ENCODE results near the gene SPSB4.

SPSB4 gene

DNA sequence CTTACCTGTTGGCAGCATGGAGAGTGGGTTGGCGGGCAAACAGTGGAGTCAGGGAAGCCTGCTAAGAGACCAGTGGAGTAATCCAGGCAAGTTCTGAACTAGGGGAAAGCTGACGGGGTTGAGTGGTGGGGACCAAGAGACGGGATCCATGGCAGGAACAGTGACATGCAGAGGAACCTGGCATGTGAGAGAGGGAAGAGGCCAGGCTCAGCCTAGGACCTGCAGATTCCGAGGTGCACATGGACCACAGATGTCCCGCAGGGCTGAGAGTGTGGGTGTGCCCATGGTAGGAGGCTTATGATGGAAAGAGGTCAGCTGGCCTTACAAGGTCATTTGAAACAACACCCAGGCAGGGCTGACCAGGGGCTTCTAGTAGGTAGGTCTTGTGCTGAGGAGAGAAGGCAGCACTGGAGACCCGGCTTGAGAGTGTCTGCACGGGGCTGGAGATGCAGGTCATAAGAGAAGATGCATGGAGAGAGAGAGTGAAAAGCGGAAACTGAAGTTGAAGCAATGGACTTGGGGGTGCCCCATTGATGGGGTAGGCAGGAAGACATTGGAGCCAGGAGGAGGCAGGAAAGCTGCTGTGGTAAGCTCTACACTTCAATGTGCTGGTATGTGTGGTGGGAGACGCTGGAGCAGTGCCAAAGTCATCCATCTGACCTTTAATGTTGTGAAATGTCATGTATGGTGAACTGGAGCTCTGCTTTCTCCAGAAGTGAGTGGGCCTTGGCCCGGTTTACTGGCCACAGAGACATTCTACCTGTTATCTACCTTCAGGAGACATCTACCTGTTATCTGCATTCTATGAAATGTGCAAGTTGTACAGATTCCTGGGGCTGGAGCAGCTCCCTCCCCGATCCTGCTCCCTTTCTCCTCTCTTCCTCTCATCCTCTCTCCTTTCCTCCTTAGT lies 4.6 kb downstream of the SPSB4 start:
- no peak overlapping the region for H3K9ac ChIP-seq (ENCODE audit: low read depth, low read length)
- peaks cover 4% of the 10 kb centered on the region; the same call in 1 of the 2 replicates for H3K4me1 ChIP-seq (ENCODE audit: insufficient read depth, low read length)
- WGBS, result 92% methylated on average over 11 of the region's 11 CpGs
- peaks cover 24% of the 10 kb centered on the region for H3K27me3 ChIP-seq (ENCODE audit: insufficient read depth, low read length)
- no peaks in the 10 kb centered on the region for H3K36me3 ChIP-seq (ENCODE audit: insufficient read depth, low read length)
- H3K4me3 ChIP-seq (ENCODE audit: low read length), result no peak overlapping the region
- H3K9me3 ChIP-seq (ENCODE audit: insufficient read depth, low read depth, low read length), result no peaks in the 10 kb centered on the region
- no peak overlapping the region for H3K27ac ChIP-seq (ENCODE audit: low read depth, low read length)

- H3K9ac ChIP-seq (ENCODE audit: low read depth, low read length), result no peak overlapping the region
- 92% methylated on average over 7 of the region's 7 CpGs for WGBS
- no peaks in the 10 kb centered on the region for H3K36me3 ChIP-seq (ENCODE audit: insufficient read depth, low read length)
- peaks cover 22% of the 10 kb centered on the region for H3K27me3 ChIP-seq (ENCODE audit: insufficient read depth, low read length)
- peaks cover 4% of the 10 kb centered on the region; the same call in 1 of the 2 replicates for H3K4me1 ChIP-seq (ENCODE audit: insufficient read depth, low read length)
- no peak overlapping the region for H3K27ac ChIP-seq (ENCODE audit: low read depth, low read length)
- H3K4me3 ChIP-seq (ENCODE audit: low read length), result no peak overlapping the region
- no peaks in the 10 kb centered on the region for H3K9me3 ChIP-seq (ENCODE audit: insufficient read depth, low read depth, low read length)
Measured at GRCh38 chr3:141056751-141057171, 5.6 kb downstream of the SPSB4 start.

DNA sequence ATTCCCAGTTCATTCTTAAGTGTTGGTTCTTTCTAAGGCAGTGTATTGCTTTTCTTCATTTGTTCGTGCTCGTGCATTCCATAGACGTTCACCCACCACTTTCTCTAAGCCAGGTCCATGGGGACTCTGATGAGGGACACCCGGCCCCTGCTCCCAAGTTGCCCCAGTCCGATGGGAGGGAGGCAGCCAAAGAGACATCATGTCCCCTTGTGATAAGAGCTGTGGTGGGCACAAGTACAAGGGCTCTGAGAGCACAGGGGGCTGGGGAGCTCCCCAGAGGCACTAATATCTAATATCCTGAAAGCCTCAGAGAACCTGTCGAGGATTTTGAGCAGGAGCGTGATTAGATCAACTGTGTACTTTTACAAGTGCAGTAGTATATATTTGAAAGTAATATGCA lies 6.3 kb downstream of the SPSB4 start:
- H3K9ac ChIP-seq (ENCODE audit: low read depth, low read length), result no peak overlapping the region
- H3K4me3 ChIP-seq (ENCODE audit: low read length), result no peak overlapping the region
- peaks cover 16% of the 10 kb centered on the region for H3K27me3 ChIP-seq (ENCODE audit: insufficient read depth, low read length)
- H3K9me3 ChIP-seq (ENCODE audit: insufficient read depth, low read depth, low read length), result no peaks in the 10 kb centered on the region
- H3K27ac ChIP-seq (ENCODE audit: low read depth, low read length), result no peak overlapping the region
- H3K4me1 ChIP-seq (ENCODE audit: insufficient read depth, low read length), result peaks cover 4% of the 10 kb centered on the region; the same call in 1 of the 2 replicates
- H3K36me3 ChIP-seq (ENCODE audit: insufficient read depth, low read length), result no peaks in the 10 kb centered on the region
- 96% methylated on average over 7 of the region's 7 CpGs for WGBS

DNA sequence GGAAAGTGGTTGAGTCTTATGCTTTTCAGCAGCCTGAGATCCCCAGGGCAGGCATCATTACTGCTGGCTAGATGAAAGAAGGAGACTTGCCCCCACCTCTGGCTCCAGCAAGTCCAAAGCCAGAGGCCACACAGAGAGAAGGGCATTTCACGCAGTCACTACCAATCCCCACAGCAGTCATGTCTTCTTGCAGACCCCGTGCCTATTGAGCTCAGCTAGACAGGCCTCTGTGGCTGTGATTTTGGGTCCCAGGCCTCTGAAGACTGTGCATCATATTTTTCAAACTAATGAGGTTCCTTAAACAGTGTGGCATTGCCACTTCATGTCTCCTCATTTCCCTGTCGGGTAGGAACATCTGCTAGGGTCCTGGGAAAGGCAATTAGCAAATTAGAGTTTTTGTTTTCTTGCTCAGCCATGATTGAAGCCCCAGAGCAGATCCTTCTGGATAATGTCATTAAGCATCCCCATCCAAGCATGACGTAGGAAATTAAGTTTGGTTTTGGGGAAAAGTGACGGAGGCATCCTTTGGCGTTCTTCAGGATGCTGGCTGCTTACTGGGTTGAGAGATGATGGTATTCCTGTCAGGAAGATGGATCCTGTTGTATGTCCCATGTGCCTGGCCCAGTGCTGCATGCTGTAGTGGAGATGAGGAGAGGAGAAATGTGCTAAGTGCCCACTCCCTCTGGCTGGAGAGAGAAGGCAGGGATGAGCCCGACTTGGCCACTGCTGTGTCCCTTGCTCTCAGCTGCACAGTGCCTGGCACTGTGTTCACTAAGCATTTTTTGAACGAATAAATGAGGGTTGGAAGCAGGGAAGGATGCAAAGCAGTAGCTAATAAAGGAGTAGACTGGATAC lies 7.0 kb downstream of the SPSB4 start:
- H3K27ac ChIP-seq (ENCODE audit: low read depth, low read length), result no peak overlapping the region
- H3K9me3 ChIP-seq (ENCODE audit: insufficient read depth, low read depth, low read length), result no peaks in the 10 kb centered on the region
- no peak overlapping the region for H3K4me3 ChIP-seq (ENCODE audit: low read length)
- WGBS, result 94% methylated on average over 8 of the region's 8 CpGs
- H3K27me3 ChIP-seq (ENCODE audit: insufficient read depth, low read length), result peaks cover 9% of the 10 kb centered on the region; the same call in 1 of the 2 replicates
- H3K4me1 ChIP-seq (ENCODE audit: insufficient read depth, low read length), result peaks cover 4% of the 10 kb centered on the region; the same call in 1 of the 2 replicates
- no peak overlapping the region for H3K9ac ChIP-seq (ENCODE audit: low read depth, low read length)
- no peaks in the 10 kb centered on the region for H3K36me3 ChIP-seq (ENCODE audit: insufficient read depth, low read length)

- peaks cover 11% of the 10 kb centered on the region; the same call in 1 of the 2 replicates for H3K4me1 ChIP-seq (ENCODE audit: insufficient read depth, low read length)
- H3K27ac ChIP-seq (ENCODE audit: low read depth, low read length), result no peak overlapping the region
- H3K9me3 ChIP-seq (ENCODE audit: insufficient read depth, low read depth, low read length), result no peaks in the 10 kb centered on the region
- WGBS, result 90% methylated on average over 2 of the region's 2 CpGs
- H3K27me3 ChIP-seq (ENCODE audit: insufficient read depth, low read length), result peaks cover under 1% of the 10 kb centered on the region; the same call in 1 of the 2 replicates
- H3K4me3 ChIP-seq (ENCODE audit: low read length), result no peak overlapping the region
- H3K36me3 ChIP-seq (ENCODE audit: insufficient read depth, low read length), result no peaks in the 10 kb centered on the region
- no peak overlapping the region for H3K9ac ChIP-seq (ENCODE audit: low read depth, low read length)
Measured at GRCh38 chr3:141058996-141059395, 7.8 kb downstream of the SPSB4 start.

- Histone ChIP-seq H3K27me3 (ENCODE audit: insufficient read depth, low read length) (no peaks in the 10 kb centered on the region), H3K36me3 (ENCODE audit: insufficient read depth, low read length) (no peaks in the 10 kb centered on the region), H3K9ac (ENCODE audit: low read depth, low read length) (no peak overlapping the region), H3K27ac (ENCODE audit: low read depth, low read length) (no peak overlapping the region), H3K4me1 (ENCODE audit: insufficient read depth, low read length) (peaks cover 12% of the 10 kb centered on the region; the same call in 1 of the 2 replicates), H3K4me3 (ENCODE audit: low read length) (no peak overlapping the region), H3K9me3 (ENCODE audit: insufficient read depth, low read depth, low read length) (no peaks in the 10 kb centered on the region)
- WGBS, result 92% methylated on average over 2 of the region's 2 CpGs
Measured at GRCh38 chr3:141059816-141060215, 8.7 kb downstream of the SPSB4 start.

GRCh38 chr3:141060327-141060726 lies 9.2 kb downstream of the SPSB4 start:
- H3K4me3 ChIP-seq (ENCODE audit: low read length), result no peak overlapping the region
- no peaks in the 10 kb centered on the region for H3K27me3 ChIP-seq (ENCODE audit: insufficient read depth, low read length)
- 96% methylated on average over 3 of the region's 3 CpGs for WGBS
- H3K9me3 ChIP-seq (ENCODE audit: insufficient read depth, low read depth, low read length), result no peaks in the 10 kb centered on the region
- H3K9ac ChIP-seq (ENCODE audit: low read depth, low read length), result no peak overlapping the region
- H3K36me3 ChIP-seq (ENCODE audit: insufficient read depth, low read length), result no peaks in the 10 kb centered on the region
- no peak overlapping the region for H3K27ac ChIP-seq (ENCODE audit: low read depth, low read length)
- H3K4me1 ChIP-seq (ENCODE audit: insufficient read depth, low read length), result peaks cover 12% of the 10 kb centered on the region; the same call in 1 of the 2 replicates

DNA sequence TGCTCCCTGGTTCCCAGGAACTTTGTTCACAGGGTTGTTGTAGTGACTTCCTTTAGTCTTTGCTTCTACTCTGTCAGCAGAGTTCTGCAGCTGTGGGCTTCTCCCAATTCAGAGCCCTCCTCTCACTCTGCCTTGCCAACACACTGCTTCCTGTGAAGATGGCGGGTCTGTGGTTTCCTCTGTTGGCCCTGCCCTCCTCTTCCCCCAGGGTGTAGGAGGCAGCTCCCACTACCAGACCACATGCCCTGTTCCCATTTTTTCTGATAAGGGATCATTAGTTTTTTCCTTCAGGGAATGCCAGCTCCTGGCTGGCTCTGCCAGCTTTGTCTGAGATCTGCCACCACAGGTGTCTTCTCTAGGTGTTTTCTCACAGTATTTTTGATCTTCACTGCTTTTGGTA lies 12.7 kb downstream of the SPSB4 start:
- Histone ChIP-seq H3K9ac (ENCODE audit: low read depth, low read length) (no peak overlapping the region), H3K4me3 (ENCODE audit: low read length) (no peak overlapping the region), H3K27me3 (ENCODE audit: insufficient read depth, low read length) (no peaks in the 10 kb centered on the region; the same call in 1 of the 2 replicates), H3K36me3 (ENCODE audit: insufficient read depth, low read length) (no peaks in the 10 kb centered on the region), H3K9me3 (ENCODE audit: insufficient read depth, low read depth, low read length) (no peaks in the 10 kb centered on the region), H3K4me1 (ENCODE audit: insufficient read depth, low read length) (peaks cover 8% of the 10 kb centered on the region; the same call in 1 of the 2 replicates), H3K27ac (ENCODE audit: low read depth, low read length) (no peak overlapping the region)
- 88% methylated on average over 1 of the region's 1 CpG for WGBS

DNA sequence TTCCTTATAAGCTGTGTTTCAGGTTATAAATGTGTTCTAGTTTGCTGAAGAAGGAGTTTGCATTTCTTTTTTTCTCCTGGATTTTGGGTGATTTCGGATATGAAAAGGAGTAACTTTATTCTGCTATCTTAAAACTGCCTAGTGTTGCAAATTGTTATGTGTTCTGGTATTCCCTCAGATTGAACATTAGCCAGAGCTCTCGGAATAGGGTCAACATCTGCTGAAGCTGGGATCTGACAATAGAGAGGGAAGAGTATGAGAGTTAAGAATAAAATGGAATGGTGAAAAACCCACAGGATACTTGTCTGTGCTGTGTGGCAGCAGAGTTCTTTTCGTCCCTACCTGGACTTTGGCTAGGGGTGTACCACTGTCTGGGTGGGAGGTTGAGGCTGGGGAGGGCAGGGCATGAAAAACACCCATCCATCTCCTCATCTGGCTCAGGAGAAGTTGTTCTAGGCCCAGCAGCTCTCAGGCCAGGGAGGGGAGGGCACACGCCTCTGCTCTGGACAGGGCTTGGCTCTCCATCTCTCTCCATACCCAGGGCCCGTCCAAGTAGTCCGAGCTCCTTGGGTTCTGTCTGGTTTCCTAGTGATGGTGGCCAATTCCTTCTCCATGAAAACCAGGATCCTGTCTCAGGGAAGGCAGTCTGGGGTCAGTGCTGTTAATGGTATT lies 13.2 kb downstream of the SPSB4 start:
- Histone ChIP-seq H3K36me3 (ENCODE audit: insufficient read depth, low read length) (no peaks in the 10 kb centered on the region), H3K9me3 (ENCODE audit: insufficient read depth, low read depth, low read length) (no peaks in the 10 kb centered on the region), H3K9ac (ENCODE audit: low read depth, low read length) (no peak overlapping the region), H3K4me3 (ENCODE audit: low read length) (no peak overlapping the region), H3K4me1 (ENCODE audit: insufficient read depth, low read length) (peaks cover 9% of the 10 kb centered on the region), H3K27me3 (ENCODE audit: insufficient read depth, low read length) (peaks cover 4% of the 10 kb centered on the region; the same call in 1 of the 2 replicates), H3K27ac (ENCODE audit: low read depth, low read length) (no peak overlapping the region)
- 91% methylated on average over 6 of the region's 6 CpGs for WGBS

- Histone ChIP-seq H3K4me1 (ENCODE audit: insufficient read depth, low read length) (peaks cover 18% of the 10 kb centered on the region), H3K4me3 (ENCODE audit: low read length) (no peak overlapping the region), H3K36me3 (ENCODE audit: insufficient read depth, low read length) (no peaks in the 10 kb centered on the region), H3K27ac (ENCODE audit: low read depth, low read length) (no peak overlapping the region), H3K9me3 (ENCODE audit: insufficient read depth, low read depth, low read length) (no peaks in the 10 kb centered on the region), H3K27me3 (ENCODE audit: insufficient read depth, low read length) (peaks cover 9% of the 10 kb centered on the region; the same call in 1 of the 2 replicates), H3K9ac (ENCODE audit: low read depth, low read length) (no peak overlapping the region)
- WGBS, result 82% methylated on average over 4 of the region's 4 CpGs
Measured at GRCh38 chr3:141065258-141065657, 14.1 kb downstream of the SPSB4 start.

Measured in HUES64 (cell line).